Measurements from ENCODE around the gene GIMD1.
"Not testable (repeated sequence)": the region's sequence is repeated elsewhere in the genome, so short reads cannot be mapped to it uniquely, and the experiment has no call there.

The GIMD1 gene

GRCh38 chr4:106347167-106347566 is 21.4 kb downstream of the GIMD1 start:
- DNase-seq = no peak

DNA sequence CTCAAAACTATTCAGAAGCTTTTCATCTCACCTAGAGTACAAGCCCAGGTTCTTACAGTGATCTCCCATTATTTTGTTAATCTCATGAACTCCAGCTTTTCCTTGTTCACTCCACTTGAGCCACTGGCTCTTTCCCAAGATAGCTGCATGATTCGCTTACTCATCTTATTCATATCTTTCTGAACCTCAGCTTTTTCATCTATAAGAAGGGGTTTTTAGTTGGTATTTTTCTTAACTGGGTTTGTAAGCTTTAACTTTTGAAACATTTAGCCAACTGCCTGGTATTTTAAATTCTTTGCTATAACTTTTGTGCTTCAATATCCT is 24.0 kb downstream of the GIMD1 start:
- DNase-seq = no peak

- DNase-seq = no peak
Measured at GRCh38 chr4:106343865-106344646, 24.5 kb downstream of the GIMD1 start.

DNA sequence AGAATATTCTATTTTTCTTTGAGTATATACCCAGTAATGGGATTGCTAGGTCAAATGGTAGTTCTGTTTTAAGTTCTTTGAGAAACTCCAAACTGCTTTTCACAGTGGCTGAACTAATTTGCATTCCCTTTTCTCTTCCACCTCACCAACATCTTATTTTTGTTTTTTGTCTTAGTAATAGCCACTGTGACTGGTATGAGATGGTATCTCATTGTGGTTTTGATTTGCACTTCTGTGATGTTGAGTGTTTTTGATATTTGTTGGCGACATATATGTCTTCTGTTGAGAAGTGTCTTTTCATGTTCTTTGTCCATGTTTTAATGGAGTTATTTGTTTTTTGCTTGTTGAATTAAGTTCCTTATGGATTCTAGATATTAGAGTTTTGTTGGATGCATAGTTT is 27.8 kb downstream of the GIMD1 start:
- DNase-seq = no peak

DNA sequence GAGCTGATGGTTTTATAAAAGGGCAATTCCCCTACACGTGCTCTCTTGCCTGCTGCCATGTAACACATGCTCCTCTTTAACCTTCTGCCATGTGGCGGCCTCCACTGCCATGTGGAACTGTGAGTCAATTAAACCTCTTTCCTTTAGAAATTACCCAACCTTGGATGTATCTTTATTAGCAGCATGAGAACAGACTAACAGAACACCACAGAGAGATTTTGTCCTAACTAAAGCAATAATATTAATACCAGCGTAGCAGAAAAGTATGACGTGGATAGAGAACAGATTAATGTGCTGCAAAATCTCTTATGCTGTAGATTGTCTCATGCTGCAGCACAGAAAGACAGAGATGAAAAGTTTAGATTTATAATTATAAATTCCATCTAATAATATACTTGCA is 29.1 kb downstream of the GIMD1 start:
- no peak for DNase-seq

GRCh38 chr4:106338671-106339070 is 29.9 kb downstream of the GIMD1 start:
- DNase-seq = no peak

DNA sequence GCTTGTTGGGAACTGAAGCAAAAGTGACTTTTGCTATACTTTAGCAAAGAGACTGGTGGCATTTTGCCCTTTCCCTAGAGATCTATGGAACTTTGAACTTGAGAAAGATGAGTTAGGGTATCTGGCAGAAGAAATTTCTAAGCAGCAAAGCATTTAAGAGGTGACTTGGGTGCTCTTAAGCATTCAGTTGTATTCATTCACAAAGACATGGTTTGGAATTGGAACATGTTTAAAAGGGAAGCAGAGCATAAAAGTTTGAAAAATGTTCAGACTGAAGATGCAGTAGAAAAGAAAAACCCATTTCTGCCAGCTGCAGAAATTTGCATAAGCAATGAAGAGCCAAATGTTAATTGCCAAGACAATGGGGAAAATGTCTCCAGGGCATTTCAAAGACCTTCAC is 30.7 kb downstream of the GIMD1 start:
- DNase-seq = no peak

DNA sequence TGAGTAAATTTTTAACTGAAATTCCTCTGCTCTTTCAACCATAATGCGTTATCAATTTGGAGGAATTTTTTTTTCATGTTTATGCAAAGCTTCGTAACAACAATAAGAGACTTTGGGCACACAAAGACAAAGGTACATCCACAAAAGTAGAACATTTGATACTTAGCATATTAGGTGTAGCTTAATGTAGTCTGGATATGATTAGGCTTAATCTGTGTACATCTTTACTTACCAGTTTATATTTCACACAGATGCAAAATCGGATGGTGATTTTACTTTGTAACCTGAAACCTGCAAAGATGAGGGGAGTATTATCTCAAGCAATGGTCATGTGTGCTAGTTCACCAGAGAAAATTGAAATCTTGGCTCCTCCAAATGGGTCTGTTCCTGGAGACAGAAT is 32.0 kb downstream of the GIMD1 start:
- DNase-seq = no peak

GRCh38 chr4:106334741-106335470 is 33.7 kb downstream of the GIMD1 start:
- no peak for DNase-seq

DNA sequence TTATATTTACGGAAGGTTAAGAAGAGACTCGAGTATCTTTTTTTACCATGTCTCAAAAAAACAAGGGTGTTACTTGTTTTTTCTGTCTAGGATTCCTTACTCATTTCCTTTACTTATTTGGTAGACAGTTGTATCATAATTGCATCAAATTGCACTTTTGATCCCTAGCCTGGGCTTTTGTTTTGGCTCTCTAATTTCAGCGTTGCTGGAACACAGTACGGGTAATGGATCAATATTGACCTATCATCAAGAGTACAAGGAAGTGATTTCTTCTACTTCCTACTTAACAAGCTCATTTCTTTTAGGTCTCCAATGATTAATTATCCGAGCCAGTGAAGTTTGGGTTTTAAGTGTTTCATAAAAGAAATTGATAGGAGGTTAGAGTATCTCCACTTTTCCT is 35.4 kb downstream of the GIMD1 start:
- DNase-seq = no peak

GRCh38 chr4:106329041-106329618 is 39.4 kb downstream of the GIMD1 start:
- DNase-seq = no peak

DNA sequence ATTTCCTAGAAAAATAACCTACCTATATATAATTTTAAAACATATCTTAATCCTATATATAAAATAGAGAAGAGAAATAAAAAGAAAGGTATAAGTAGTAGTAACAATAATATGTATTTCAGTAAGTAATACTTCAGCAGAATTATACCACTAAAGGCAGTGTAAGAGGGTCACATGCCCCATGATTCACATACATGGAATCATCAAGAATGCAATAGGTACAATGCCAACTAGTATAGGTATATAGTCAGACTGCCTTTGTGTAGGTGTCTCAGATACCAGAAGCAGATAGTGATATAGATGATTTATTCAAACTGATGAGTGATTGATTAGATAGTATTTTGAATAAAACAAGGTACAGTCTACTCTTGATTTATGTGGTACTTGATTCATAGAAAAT is 42.8 kb downstream of the GIMD1 start:
- no peak for DNase-seq

GRCh38 chr4:106323119-106323518 is 45.5 kb downstream of the GIMD1 start:
- no peak for DNase-seq

DNA sequence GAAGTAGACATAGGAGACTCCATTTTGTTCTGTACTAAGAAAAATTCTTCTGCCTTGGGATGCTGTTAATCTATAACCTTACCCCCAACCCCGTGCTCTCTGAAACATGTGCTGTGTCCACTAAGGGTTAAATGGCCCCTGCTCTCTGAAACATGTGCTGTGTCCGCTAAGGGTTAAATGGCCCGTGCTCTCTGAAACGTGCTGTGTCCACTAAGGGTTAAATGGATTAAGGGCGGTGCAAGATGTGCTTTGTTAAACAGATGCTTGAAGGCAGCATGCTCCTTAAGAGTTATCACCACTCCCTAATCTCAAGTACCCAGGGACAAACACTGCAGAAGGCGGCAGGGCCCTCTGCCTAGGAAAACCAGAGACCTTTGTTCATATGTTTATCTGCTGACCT is 46.8 kb downstream of the GIMD1 start:
- DNase-seq = not testable (repeated sequence)

GRCh38 chr4:106321168-106321567 is 47.4 kb downstream of the GIMD1 start:
- DNase-seq = not testable (repeated sequence)

DNA sequence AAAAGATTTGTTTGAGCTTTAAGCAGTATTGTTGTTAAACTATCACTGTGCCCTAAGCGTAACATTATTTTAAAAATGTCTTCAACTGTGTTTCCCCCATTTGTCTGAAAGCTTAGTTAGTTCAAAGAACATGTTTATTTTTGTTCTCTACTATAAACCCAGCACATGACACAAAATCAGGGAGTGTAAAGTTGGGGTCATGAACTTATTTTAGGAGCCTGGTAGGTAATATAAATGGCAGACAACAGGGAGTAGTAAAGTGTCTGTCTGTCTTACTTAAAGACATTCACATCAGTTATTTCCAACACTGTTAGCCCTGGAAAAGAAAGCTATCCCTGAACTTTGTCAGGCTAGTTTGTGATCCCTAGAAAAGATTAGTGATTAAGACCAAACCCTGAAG is 48.3 kb downstream of the GIMD1 start:
- DNase-seq = no peak

GRCh38 chr4:106318511-106318910 is 50.1 kb downstream of the GIMD1 start:
- no peak for DNase-seq

DNA sequence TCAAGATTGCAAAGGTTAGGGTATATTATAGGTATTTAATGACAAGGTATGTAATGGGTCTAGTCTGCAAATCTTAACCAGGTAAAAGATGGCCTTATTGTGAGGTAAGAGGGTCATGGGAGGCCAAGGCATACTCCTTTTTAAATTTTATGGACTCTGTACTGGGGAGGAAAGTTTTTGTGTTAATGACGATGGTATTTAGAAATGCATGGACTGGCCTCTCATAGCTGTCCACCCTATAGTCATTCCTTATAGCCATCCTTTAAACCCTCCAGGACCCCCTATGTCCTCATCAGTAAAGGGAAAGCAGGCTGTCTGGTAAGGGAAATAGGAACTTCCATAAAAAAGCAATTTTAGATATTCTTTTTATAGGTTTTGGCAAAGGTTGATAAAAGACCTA is 50.8 kb downstream of the GIMD1 start:
- DNase-seq = no peak

DNA sequence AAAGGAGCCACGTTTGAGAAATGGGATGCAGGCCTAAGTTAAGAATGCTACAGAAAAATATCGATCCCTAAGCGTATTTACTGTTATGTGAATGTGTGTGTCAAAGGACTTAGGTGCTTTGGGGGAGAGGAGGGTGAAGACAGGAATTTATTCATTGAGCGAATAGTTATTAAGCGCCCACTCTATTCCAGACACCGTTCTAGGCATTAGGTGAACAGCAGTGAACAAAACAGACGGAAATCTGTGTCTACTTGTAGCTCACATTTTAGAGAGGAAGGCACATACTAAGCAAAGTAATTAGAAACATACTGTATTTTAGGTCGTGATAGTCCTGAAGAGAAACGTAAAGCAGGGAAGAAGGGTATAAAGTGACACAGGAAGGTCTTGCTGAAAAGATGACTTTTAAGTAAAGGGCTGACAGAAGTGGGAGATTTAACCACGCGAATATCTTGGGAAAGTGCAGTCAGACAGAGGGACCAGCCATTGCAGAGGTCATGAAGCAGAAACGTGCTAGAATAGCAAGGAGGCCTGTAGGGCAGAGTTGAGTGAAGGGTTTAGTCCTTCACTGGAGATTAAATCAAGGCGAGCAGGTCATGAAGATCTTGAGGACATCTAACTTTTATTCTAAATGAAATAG is 51.7 kb downstream of the GIMD1 start:
- no peak for DNase-seq

DNA sequence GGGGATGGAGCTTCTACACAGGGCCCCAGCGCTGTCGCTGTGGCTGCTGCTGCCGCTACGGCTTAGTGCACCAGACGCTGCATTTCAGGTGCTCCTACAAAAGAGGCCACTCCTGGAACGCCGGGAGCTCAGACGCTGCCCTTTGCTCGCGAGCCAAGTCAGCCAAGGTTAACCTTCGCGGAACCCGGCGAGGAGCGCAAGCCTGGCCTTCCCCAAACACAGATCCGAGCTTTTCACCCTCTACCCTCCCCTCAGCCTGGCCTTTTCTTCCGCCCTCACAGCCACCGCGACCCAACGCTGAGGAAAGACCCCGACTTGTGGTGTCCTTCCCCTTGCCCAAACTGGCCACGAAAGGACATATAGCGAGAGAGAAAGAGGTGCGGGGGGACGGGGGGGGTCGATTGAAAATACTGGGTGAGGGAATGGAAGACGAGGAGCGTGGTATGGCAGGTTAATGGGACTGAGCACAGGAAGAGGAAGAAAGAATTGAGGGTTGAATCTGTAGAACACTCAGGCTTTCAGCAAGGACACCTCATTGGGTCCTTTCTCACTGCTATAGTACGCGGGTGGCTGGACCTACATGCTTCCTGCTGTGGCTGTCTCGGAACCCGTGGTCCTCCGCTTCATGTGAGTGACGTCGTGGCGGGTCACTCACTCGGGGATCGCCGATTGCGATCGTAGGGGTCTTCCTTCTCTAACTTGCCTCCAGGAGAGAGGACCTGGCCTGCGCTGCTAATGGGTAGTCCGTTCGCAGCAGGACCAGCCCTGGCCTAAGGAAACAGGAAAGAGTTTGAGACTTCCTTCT is 52.4 kb downstream of the GIMD1 start, which contains the start of the genes AIMP1 and TBCK:
AIMP1 (plus strand) TSS at position 583 of the 805 bp plus-strand sequence. CDS start 8,460 bp downstream, outside the sequence.
TBCK (minus strand) TSS at position 242 of the 805 bp plus-strand sequence. CDS start 7,249 bp downstream, outside the sequence.
- peak; percentile 75 for DNase-seq

- peak; percentile 19 for DNase-seq
Measured at GRCh38 chr4:106315476-106315967, 53.1 kb downstream of the GIMD1 start.

DNA sequence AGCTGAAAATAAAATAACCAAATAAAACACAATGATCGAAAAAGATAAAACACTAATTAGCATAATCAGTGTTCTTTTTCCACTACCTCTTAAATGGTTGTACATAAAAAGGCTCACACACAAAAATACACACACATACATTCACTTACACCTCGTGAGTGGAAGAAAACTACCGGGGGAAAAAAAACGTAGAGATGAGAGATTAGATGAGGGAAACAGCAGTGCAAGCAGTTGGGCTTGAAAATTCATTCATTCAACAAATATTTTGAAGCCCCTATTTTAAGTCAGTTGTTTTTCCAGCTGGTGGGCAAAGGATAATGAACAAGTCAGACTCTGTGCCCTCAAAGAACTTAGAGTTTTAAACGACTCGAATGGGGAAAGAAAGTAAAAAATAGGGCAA is 53.6 kb downstream of the GIMD1 start:
- DNase-seq = no peak

All from DMS79 treated with DMSO at 0.1 percent for 48 hours (cell line).